Effector CD8-positive, alpha-beta T cell (primary cell): ENCODE data around the gene ITSN1.

Experiments used
- DNase-seq: peaks from one replicate; lab custom pipeline; 2025; lab: John Stamatoyannopoulos, UW

Gene ITSN1

DNA sequence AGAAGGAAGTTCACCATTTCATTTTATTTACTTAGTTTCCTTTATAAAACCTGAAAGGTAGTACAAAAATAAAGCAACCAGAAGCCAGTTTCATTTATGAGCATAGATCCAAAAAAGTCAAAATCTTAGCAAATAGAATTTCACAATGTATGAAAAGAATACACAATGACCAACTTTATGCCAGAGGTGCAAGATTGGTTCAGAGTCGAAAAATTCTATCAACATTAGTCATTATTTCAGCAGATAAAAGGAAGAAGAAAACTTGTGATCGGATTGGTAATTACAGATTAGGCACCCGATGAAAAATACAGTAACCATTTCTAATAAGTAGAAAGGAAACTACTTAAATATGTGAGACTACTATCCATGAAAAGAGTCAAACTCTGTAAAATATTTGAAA lies 89.1 kb downstream of the ITSN1 start:
- DNase-seq, result no peak

DNA sequence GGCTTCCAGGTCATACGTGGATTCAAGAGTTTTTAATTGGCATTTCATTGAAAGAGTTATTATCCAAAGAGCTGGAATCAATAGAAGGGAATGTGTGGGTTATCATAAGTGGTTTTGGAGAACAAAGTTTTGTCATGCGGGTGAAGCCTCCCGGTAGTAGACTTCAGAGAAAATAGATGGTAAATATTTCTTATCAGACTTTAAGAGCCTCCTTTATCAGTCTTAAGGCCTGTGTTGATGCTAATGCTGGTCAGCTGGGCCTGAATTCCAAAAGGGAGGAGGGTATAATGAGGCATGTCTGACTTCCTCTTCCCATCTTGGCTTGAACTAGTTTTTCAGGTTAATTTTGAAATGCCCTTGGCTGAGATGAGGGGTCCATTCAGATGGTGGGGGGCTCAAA lies 89.7 kb downstream of the ITSN1 start:
- no peak for DNase-seq

DNA sequence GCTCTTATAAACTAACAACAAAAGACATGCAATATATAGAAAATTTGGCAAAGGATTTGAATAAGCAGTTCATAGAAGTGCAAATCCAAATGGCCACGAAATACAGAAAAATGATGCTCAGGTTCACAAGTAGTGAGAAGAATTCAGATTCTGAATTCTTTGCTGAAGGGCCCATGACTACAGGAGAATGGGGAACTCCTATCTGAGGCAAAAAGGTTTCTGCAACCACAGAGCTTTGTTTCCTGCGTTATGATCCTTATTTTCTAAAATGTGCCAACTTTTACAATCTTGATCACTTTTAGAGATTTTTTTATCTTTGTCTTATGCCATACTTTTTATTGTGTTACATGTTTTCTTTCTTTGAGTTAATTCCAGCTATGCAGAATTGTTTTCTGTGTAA lies 91.3 kb downstream of the ITSN1 start:
- no peak for DNase-seq

DNA sequence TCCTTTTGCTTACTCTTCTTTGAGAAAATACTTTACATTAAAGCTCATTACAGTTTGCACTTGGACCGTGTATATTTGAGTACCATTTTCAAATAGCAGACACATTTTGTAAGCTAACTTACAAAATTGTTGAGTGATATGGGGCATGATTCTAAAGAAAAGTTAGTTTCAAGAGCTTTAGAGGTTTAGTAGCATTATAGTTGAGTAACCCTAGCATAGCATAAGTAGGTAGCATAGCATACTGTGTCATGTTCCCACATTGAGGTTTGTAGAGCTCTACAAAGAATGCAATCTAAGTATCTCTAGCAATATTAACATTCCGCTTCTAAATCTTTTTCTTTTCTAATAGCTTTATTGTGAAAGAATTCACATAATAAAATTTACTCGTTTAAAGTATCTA lies 92.0 kb downstream of the ITSN1 start:
- DNase-seq, result no peak

DNA sequence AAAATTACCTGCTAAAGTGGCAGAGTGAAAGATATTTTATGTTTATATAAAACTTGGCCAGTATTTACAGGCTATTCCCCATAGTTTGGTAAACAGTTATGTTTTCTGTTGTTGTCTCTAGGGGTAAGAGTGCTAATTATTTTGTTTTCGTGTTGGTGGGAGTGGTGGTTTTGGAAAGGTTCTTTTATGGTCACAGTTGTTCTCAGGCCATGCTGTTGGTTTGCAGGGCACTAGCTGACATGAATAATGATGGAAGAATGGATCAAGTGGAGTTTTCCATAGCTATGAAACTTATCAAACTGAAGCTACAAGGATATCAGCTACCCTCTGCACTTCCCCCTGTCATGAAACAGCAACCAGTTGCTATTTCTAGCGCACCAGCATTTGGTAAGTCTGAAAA lies 92.5 kb downstream of the ITSN1 start:
- DNase-seq, result no peak

DNA sequence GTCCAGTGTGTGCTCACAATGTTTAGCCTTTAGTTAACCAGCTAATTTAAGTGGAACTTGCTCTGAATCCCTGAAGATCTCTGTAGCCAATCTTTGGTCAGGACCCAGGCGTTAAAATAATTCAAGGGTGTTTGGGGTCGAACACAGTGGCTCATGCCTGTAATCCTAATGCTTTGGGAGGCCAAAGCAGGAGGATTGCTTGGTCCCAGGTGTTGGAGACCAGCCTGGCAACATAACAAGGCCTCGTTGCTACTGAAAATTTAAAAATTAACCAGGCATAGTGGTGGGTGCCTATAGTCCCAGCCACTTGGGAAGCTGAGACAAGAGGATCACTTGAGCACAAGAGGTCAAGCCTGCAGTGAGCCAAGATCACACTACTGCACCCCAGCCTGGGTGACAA lies 94.3 kb downstream of the ITSN1 start:
- DNase-seq, result no peak

DNA sequence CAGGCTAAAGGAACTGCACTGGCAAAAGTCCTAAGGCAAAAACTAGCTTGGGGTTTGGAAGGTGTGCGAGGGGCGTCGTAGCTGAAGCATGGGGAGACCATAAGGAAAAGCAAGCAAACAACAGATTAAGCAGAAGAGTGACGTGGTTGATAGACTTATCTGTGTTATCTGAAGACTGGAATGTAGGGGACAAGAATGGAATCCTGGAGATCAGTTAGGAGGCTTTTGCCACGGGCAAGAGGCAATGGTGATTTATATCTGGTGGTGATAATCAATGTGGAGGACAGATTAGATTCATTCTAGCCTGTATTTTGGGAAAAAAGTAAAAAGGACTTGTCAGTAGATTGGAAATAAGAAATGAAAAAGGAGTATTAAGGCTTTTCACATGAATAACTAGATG lies 97.4 kb downstream of the ITSN1 start:
- DNase-seq, result no peak

DNA sequence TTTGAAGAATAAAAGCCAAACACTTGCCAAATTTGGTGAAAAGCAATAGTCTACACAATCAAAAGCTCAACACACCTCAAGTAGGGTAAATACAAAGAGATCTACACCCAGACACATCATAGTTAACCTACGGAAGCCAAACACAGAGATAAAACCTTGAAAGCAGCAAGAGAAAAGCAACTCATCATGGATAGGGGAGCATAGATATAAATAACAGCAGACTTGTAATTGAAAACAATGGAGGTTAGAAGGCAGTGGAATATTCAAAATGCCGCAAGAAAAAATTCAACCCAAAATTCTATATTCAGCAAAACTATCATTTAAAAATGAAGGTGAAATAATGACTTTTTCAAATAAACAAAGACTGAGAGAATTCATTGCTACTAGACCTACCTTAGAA lies 105.1 kb downstream of the ITSN1 start:
- no peak for DNase-seq

DNA sequence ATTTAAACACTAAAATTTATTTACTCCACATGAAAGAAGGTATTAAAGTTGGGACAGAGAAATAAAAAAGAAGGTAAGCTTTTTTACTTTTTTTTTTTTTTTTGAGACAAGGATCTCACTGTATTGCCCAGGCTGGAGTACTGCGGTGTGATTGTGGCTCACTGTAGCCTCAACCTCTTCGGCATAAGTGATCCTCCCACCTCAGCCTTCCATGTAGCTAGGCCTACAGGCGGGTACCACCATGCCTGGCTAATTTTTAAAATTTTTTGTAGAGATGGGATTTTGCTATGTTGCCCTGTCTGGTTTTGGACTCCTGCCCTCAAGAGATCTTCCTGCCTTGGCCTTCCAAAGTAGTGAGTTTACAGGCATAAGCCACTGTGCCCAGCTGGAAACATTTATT lies 106.6 kb downstream of the ITSN1 start:
- no peak for DNase-seq

DNA sequence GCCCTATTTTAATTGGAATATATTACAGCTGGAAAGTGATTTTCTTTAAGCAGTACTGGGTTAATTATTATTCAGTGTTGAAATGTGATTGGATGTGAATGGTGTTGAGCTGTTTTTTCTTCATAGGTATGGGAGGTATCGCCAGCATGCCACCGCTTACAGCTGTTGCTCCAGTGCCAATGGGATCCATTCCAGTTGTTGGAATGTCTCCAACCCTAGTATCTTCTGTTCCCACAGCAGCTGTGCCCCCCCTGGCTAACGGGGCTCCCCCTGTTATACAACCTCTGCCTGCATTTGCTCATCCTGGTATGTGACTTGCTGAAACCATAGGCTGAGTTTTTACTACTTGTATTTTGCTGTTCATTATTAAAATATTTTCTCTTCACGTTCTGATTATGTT lies 107.7 kb downstream of the ITSN1 start:
- no peak for DNase-seq

DNA sequence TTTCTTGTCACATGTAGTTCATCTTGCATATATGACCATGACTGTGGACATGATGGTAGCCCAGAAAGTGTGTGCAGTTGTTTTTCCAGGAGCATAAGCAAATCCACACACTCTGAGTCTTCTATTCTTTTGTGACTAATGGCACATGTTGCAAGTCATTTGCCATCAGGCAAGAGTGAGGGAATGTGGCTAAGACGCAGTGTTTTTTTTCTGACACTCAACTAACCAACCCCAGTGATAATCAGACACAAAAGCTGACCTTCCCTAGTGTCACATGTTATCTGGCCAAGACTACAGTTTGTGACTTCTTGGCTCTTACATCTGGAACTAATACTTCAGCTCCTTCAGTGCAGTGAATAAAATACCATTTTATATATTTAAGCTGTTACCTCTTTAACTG lies 108.8 kb downstream of the ITSN1 start:
- DNase-seq, result no peak

DNA sequence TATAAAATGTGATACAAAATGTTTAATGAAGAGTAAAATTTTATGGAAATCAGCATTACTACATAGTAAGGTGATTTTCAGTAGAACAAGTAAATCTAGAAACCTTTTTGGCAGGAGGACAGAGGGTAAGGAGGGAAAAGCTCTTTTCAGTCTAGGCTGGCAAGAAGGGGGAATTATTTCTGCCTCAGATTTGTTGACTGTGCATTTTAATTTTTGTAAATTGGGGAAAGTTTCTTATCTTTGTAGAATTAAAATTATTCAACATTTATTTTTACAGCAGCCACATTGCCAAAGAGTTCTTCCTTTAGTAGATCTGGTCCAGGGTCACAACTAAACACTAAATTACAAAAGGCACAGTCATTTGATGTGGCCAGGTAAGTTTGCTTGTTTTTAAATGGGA lies 109.2 kb downstream of the ITSN1 start:
- no peak for DNase-seq

DNA sequence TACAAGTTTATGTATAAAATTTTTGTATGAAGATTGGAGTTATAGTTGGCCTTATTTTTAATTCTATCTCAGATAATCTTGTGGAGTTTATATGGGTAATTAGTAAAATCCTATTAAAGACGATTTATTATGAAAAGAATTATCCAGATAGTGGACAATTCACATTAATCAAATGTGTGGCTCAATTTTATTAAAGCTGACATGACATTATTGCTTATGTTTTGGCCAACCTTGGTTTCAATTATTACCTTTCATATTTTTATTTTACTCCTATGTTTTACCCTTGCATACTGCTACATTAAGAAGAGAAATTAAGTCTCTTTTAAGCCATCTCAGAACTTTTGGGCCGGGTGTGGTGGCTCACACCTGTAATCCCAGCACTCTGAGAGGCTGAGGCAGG lies 110.0 kb downstream of the ITSN1 start:
- no peak for DNase-seq

DNA sequence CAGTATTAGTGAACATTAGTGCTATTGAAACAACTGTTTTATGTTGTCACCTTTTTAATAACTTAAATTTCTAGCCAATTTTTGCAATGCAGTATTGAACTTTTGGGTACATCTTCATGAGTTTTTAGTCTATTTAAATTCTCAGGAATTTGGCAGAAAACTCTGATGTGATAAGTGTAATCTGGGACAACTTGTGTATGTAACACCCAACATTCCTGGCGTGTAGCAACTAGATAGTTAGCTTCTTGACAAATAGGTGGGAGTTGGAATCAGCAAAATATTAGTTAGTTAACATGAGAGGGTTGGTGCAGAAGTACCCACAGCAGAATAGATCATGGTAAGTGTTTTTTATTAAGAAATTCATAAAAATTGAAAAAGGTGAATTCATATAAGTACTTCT lies 111.6 kb downstream of the ITSN1 start:
- no peak for DNase-seq

DNA sequence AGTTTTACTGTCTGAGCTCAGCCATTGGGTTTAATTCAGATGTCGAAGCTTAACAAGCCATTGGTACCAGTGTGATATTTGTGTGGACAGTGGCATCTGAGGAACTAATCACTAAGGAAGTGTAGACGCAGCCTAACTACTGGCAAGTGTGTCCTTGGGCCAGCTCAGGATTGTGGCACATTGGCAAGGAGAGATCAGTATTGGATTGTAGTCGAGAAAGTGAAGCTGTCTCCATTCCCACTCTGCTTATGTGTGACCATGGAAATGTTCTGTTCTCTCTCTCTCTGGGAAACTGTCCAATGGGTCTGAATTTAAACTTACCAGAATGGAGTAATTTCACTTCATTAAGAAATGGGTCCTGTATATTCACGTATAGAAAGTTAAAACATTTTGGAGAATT lies 112.2 kb downstream of the ITSN1 start:
- DNase-seq, result no peak

DNA sequence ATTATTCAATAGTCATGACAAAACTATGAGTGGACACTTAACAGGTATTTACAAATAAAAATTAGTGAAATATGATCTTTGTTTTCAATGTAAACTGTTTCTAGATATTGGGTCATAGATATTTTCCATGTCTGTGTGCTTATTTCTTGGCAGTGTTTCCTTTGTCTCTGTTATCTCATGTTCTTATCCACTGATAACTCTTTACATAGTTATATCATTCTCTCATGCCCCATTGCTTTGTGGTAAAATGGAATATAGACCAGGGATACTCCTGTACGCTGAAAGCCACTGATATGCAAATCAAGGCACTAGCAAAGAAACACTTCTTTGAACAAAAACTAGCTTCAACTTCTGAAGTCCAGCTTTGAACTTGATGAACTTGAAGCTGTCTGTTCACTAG lies 113.1 kb downstream of the ITSN1 start:
- DNase-seq, result no peak

DNA sequence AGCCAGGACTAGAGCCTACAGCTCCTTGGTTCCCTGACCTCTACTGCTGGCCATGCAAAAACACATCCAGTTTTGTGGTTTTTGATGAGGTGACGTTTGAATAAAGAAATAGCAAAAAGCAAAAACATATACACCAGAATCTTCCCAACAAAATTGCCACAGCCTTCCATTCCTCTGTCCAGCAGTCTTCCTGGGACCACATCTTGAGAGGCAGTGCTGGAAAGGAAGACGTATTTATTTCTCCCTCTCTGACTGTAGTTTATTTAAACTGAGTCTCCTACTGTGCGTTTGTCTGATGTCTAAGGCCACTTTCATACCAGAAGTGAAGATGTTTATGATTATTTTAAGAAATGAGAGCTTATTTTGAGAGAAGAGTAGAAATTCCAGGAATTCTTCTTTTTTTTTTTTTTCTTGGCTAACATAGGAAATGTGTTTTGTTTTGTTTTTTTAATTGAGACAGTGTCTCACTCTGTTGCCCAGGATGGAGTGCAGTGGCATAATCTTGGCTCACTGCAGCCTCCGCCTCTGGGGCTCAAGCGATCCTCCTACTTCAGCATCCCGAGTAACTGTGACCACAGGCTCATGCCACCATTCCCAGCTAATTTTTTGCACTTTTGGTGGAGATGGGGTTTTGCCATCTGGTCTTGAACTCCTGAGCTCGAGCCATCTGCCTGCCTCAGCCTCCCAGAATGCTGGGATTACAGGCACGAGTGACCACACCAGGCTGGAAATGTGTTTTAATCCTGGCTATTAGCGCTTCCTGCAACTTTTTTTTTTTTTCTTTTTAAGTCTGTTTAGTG lies 118.5 kb downstream of the ITSN1 start:
- DNase-seq, result no peak

DNA sequence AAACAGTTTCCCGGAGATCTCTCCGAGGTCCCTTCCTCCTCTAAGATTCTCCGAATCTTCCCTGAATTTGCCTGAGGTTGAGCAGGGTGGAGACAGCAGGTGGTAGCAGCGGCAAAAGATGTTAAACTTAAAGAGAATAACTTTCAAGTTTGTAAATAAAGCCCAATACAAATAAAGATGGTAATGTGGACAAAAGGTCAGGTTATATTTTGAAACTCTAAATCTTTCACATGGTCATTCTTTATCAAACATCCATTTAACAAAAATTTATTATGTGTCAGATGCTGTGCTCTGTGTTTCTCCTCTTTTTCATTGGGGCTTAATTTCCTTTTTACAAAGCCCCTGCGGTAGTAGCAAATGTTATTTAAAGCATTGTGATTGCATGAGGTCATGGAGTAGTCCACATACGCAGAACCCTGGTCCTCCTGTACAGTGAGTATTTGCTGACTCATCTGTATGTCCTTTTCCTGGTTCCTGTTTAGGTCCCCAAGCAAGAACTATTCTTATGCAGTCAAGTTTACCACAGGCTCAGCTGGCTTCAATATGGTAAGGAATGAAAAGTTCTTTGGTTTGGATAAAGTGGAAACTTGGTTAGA lies 119.2 kb downstream of the ITSN1 start:
- DNase-seq, result no peak

DNA sequence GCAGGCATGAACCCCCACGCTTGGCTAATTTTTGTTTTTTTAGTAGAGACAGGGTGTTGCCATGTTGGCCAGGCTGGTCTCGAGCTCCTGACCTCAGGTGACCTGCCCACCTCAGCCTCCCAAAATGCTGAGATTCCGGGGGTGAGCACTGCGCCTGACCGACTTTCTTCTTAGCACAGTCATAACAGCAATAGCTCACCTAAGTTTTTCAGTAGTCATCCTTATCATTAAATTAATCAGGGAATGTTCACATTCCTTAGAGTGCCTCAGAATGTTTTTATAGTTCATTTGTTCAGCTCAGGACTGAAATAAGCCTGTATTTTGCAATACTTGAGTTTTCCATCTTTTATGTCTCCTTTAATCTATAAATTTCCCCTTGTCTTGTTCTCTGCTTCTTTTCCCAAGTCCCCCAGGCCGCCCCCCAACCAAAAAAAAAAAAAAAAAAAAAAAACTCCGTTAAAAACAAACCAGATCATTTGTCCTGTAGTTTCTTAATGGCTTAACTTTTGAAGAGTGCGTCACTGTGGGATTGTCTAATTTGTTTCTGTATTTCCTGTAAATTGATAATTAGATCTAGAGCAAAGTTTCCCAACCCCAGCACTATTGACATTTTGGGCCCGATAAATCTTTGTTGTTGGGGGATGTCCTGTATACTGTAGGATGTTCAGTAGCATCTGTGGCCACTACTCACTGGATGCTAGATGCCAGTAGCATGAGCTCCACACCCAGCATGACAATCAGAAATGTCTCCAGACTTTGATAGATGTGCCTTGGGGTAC lies 120.7 kb downstream of the ITSN1 start:
- no peak for DNase-seq

DNA sequence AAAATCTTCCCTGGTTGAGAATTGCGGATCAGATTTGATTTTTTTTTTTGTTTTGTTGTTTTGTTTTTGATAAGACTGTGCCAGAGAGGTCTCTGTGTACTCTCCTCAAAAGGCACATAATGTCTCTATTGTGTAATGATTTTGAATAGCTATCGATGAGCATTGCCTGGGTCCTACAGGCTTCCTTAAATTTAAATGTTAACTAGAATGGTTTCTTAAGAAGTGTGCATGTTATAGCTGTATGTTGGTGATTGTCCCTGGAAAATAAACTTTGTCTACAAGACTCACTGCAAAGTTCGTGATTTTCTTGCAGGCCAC lies 121.2 kb downstream of the ITSN1 start:
- DNase-seq, result no peak

DNA sequence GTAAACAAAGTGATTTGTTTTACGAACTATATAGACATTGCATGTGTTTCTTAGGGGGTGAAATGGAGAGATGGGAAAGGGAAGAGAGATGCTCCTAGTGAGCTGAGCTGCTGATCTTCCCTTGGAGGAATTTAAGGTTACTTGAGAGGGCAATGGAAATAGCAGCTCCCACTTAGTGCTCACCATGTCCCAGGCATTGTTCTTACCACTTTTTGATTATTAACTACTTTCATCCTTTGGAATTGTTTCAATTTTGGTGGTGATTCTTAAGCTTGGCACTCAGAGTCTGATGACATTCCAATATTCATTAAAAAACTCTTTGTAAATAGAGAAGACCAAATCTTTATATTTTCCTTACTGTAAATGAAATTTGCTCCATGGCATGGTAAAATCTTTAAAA lies 124.9 kb downstream of the ITSN1 start:
- DNase-seq, result no peak

DNA sequence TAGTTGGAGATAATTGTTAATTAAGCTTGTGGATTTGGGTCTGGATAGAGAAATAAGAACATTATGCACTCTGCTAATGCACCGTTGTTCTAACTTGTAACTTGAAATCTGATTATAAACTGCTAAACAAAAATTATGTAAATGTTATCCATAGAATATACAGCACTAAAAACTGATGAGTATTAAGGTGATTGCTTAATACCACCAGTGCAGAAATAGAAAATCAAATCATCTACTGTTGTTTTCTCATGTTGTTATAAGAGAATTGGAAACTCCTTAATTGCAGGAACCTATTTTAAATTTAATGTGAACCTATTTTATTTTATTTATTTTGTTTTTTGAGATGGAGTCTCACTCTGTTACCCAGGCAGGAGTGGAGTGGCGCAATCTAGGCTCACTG lies 125.7 kb downstream of the ITSN1 start:
- no peak for DNase-seq

DNA sequence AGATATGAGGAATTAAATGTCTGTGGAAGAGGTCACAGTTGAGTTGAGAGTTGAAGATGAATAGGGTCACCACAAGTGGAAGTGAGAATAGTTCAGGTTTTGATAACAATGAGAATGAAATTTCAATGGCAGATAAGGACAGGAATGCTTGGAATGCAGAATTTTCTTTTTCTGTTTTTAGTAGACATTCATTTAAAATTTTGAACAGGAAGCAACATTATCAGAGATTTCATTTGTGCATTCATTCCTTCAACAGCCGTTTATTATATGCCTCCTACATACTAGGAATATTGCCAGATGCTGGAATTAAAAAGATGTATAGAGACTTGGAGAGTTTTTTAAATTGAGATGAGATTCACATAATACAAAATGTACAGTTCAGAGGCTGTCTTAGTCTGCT lies 126.8 kb downstream of the ITSN1 start:
- DNase-seq, result no peak
